CD14-positive monocyte (primary cell): ENCODE data around the gene PBX4. TPM values are rescaled to one million over a fixed set of nuclear protein-coding genes. Genes with fewer than 3 reads are reported as not detected.
A peak's percentile ranks its signal among the peaks of the same experiment; 100 is the strongest.

Experiments used
- DNase-seq, 3 donors: peaks; one replicate each; pipeline ENCODE4 v3.0.0-alpha.2; 2011 to 2022
- H2AFZ ChIP-seq: 2 replicates; pipeline ENCODE4 v1.6.0; 2012; ENCODE audit warnings: mild to moderate bottlenecking, low read depth, low read length, inconsistent platforms; ENCODE audit not compliant: insufficient read depth, poor library complexity, severe bottlenecking
- H3K27ac ChIP-seq, 2 donors: 1 replicate in 1 of 2; 2 replicates in 1 of 2; pipeline ENCODE4 v1.5.1; 2012 to 2013; ENCODE audit warnings: low read length in 2 of 2, control low read depth in 1 of 2, inconsistent platforms in 1 of 2, low read depth in 1 of 2, mild to moderate bottlenecking in 1 of 2
- H3K27me3 ChIP-seq, 2 donors: one replicate each; pipeline versions ENCODE4 v1.6.0 to v1.6.1; 2011 to 2013; ENCODE audit warnings: low read length in 2 of 2; ENCODE audit not compliant: control insufficient read depth in 2 of 2, insufficient read depth in 2 of 2
- H3K36me3 ChIP-seq, 2 donors: replicated peaks in 1 of 2; 1 replicate in 1 of 2; 2 replicates in 1 of 2; pipeline versions ENCODE4 v1.5.1 to v1.6.1; 2012 to 2013; ENCODE audit warnings: low read length in 2 of 2, control low read depth in 1 of 2, inconsistent platforms in 1 of 2, mild to moderate bottlenecking in 1 of 2; ENCODE audit not compliant: insufficient read depth in 2 of 2, control insufficient read depth in 1 of 2
- H3K4me1 ChIP-seq, 2 donors: 1 replicate in 1 of 2; 2 replicates in 1 of 2; pipeline versions ENCODE4 v1.5.1 to v1.6.1; 2012 to 2013; ENCODE audit warnings: low read length in 2 of 2, control low read depth in 1 of 2, inconsistent platforms in 1 of 2, mild to moderate bottlenecking in 1 of 2, moderate library complexity in 1 of 2; ENCODE audit not compliant: insufficient read depth in 2 of 2, control insufficient read depth in 1 of 2
- H3K4me2 ChIP-seq: replicated peaks from 2 replicates; pipeline ENCODE3; 2012; ENCODE audit warnings: low read length, moderate library complexity, mild to moderate bottlenecking; ENCODE audit not compliant: poor library complexity, severe bottlenecking; ENCODE audit errors: extremely low read depth
- H3K4me3 ChIP-seq, 3 experiments: fragments of 200-600 bp in 1 of 3; sonication (generic) in 1 of 3; replicated peaks in 1 of 3; 1 replicate in 2 of 3; 2 replicates in 1 of 3; pipeline ENCODE4 v1.5.1; 2011 to 2013; ENCODE audit warnings: low read length in 3 of 3, mild to moderate bottlenecking in 3 of 3, control low read depth in 2 of 3, low read depth in 2 of 3, inconsistent platforms in 1 of 3, moderate library complexity in 1 of 3
- H3K79me2 ChIP-seq: 2 replicates; pipeline ENCODE4 v1.6.0; 2012; ENCODE audit warnings: mild to moderate bottlenecking, control low read depth, inconsistent platforms, low read length, moderate library complexity; ENCODE audit not compliant: insufficient read depth
- H3K9ac ChIP-seq: 2 replicates; pipeline ENCODE4 v1.6.0; 2017; ENCODE audit warnings: low read length, mild to moderate bottlenecking; ENCODE audit not compliant: insufficient read depth, poor library complexity, severe bottlenecking
- H3K9me3 ChIP-seq, 2 donors: replicated peaks in 1 of 2; 1 replicate in 1 of 2; 2 replicates in 1 of 2; pipeline versions ENCODE4 v1.5.1 to v1.6.1; 2012 to 2013; ENCODE audit warnings: low read length in 2 of 2, control low read depth in 1 of 2; ENCODE audit not compliant: control insufficient read depth in 1 of 2, insufficient read depth in 1 of 2
- H4K20me1 ChIP-seq: 2 replicates; pipeline ENCODE4 v1.6.0; 2012; ENCODE audit warnings: mild to moderate bottlenecking, low read length, control low read depth, moderate library complexity; ENCODE audit not compliant: insufficient read depth
- H3K27ac Mint-ChIP-seq, 7 donors: one replicate each; pipeline ENCODE4 v1.8.0; 2020; ENCODE audit warnings: mild to moderate bottlenecking in 7 of 7, mixed read lengths in 7 of 7, moderate library complexity in 6 of 7, inconsistent platforms in 2 of 7
- H3K27me3 Mint-ChIP-seq, 3 donors: one replicate each; pipeline ENCODE4 v1.8.0; 2021 to 2022; ENCODE audit warnings: low read depth in 3 of 3, mild to moderate bottlenecking in 3 of 3, mixed read lengths in 3 of 3, moderate library complexity in 3 of 3, inconsistent platforms in 1 of 3
- H3K36me3 Mint-ChIP-seq, 2 donors: one replicate each; pipeline ENCODE4 v1.8.0; 2020; ENCODE audit warnings: mixed read lengths in 2 of 2, inconsistent platforms in 1 of 2, mild to moderate bottlenecking in 1 of 2
- H3K4me1 Mint-ChIP-seq: one replicate; pipeline ENCODE4 v1.8.0; 2020; ENCODE audit warnings: mild to moderate bottlenecking, mixed read lengths
- H3K4me3 Mint-ChIP-seq, 2 donors: one replicate each; pipeline ENCODE4 v1.8.0; 2020; ENCODE audit warnings: mild to moderate bottlenecking in 2 of 2, mixed read lengths in 2 of 2, moderate library complexity in 1 of 2
- H3K9me3 Mint-ChIP-seq, 7 donors: one replicate each; pipeline ENCODE4 v1.8.0; 2020 to 2022; ENCODE audit warnings: mixed read lengths in 7 of 7, mild to moderate bottlenecking in 6 of 7, moderate library complexity in 6 of 7, inconsistent platforms in 2 of 7
- CTCF ChIP-seq: fragments of 200-600 bp; IDR thresholded peaks from one replicate; pipeline ENCODE4 v1.8.0; 2022; ENCODE audit warnings: antibody characterized with exemption, mild to moderate bottlenecking
- WGBS: methylation state at CpG from one replicate; pipeline ENCODE4 v1.1.5; 2013; ENCODE audit warnings: missing lambda C conversion rate; ENCODE audit not compliant: insufficient coverage; 5-methylcytosine and 5-hydroxymethylcytosine counted together
- intact Hi-C, 2 donors: fragments of 100-400 bp; cut with micrococcal nuclease; formaldehyde crosslinking; loops; one replicate each; pipeline versions ENCODE4 v1.15.0 to v1.15.1; 2023
- polyA plus RNA-seq, 3 donors: library from polyadenylated mRNA; depleted of rRNA in 1 of 3; unstranded in 2 of 3; stranded (reverse) in 1 of 3; fragments of 300-500 nt in 2 of 3; fragments of >200 nt in 1 of 3; fragmentation: Illumina TruSeq in 2 of 3; gene quantifications; 1 replicate in 2 of 3; 2 replicates in 1 of 3; pipeline ENCODE4 v1.2.3, GENCODE V29; 2012 to 2021

The PBX4 gene
- polyA plus RNA-seq, 3 donors = 2.4 TPM; not detected in 2

GRCh38 chr19:19514215-19514657 is 104.3 kb downstream of the PBX4 start:
- Histone ChIP-seq H3K27me3 (peaks cover 0 to 9% of the 10 kb centered on the region in 2 donors), H4K20me1 (peaks cover 3% of the 10 kb centered on the region), H3K27ac (no peak overlapping the region), H3K36me3 (peaks cover under 1 to 3% of the 10 kb centered on the region in 2 donors), H3K79me2 (peaks cover 33% of the 10 kb centered on the region), H3K4me1 (peaks cover 16 to 30% of the 10 kb centered on the region in 2 donors), H3K4me3 (no peak overlapping the region), H3K9ac (no peak overlapping the region), H2AFZ (no peak overlapping the region), H3K4me2 (no peak overlapping the region), H3K9me3 (peaks cover 15 to 18% of the 10 kb centered on the region in 2 donors)
- peaks cover 11 to 22% (median 16%) of the 10 kb centered on the region in 7 donors for H3K9me3 Mint-ChIP-seq
- DNase-seq = peak in 1 of 3 donors; percentile 59
- peaks cover 0 to 15% (median 2%) of the 10 kb centered on the region in 3 donors for H3K27me3 Mint-ChIP-seq
- peak overlapping the region in 1 of 7 donors; percentile 18 for H3K27ac Mint-ChIP-seq
- peaks cover 11% of the 10 kb centered on the region for H3K4me1 Mint-ChIP-seq
- intact Hi-C loops = no loop called here
- WGBS = 42% methylated on average over 46 of the region's 46 CpGs
- no peak for TF ChIP-seq CTCF
- peaks cover 2 to 14% of the 10 kb centered on the region in 2 donors for H3K36me3 Mint-ChIP-seq
- H3K4me3 Mint-ChIP-seq = peak overlapping the region; percentile 12 to 67

GRCh38 chr19:19513682-19514081 is 104.8 kb downstream of the PBX4 start:
- Histone ChIP-seq H3K27me3 (peaks cover 0 to 9% of the 10 kb centered on the region in 2 donors), H3K36me3 (no peaks in the 10 kb centered on the region), H4K20me1 (no peaks in the 10 kb centered on the region), H3K9ac (no peak overlapping the region), H3K9me3 (peaks cover 15 to 18% of the 10 kb centered on the region in 2 donors), H3K79me2 (peaks cover 27% of the 10 kb centered on the region), H3K27ac (no peak overlapping the region), H3K4me2 (no peak overlapping the region), H3K4me1 (peaks cover 16 to 30% of the 10 kb centered on the region in 2 donors), H2AFZ (no peak overlapping the region), H3K4me3 (no peak overlapping the region)
- Mint-ChIP-seq H3K36me3 (peaks cover 0 to 11% of the 10 kb centered on the region in 2 donors), H3K4me3 (peak overlapping the region in 1 of 2 donors; percentile 67), H3K27me3 (peaks cover 0 to 15% (median 2%) of the 10 kb centered on the region in 3 donors), H3K4me1 (peaks cover 9% of the 10 kb centered on the region), H3K9me3 (peaks cover 11 to 22% (median 16%) of the 10 kb centered on the region in 7 donors), H3K27ac (no peak overlapping the region)
- no peak for TF ChIP-seq CTCF
- 93% methylated on average over 17 of the region's 17 CpGs for WGBS
- intact Hi-C loops = no loop called here
- no peak for DNase-seq

Other genes starting within 250 kb of the PBX4 start
- 10 to 100 TPM in 1 of 3 donors, 1 to 10 TPM in 2; 8.0 to 35.9 (median 8.7) TPM for gene GATAD2A, start 213.0 kb downstream of the PBX4 start, polyA plus RNA-seq
- under 1 TPM in 2 of 3 donors, not detected in 1; 0.27 to 0.80 TPM for gene TSSK6, start 103.1 kb downstream of the PBX4 start, polyA plus RNA-seq
- 100 to 1,000 TPM in 2 of 3 donors, 10 to 100 TPM in 1; 86.7 to 433 (median 361) TPM for gene NDUFA13, start 102.5 kb downstream of the PBX4 start, polyA plus RNA-seq
- gene YJEFN3, start 89.8 kb downstream of the PBX4 start, polyA plus RNA-seq = 1 to 10 TPM in 1 of 3 donors, not detected in 2; 2.3 TPM
- under 1 TPM in 1 of 3 donors, not detected in 2; 0.04 TPM for gene CILP2, start 80.4 kb downstream of the PBX4 start, polyA plus RNA-seq
- gene LPAR2, start 9.5 kb upstream of the PBX4 start, polyA plus RNA-seq = 100 to 1,000 TPM in 1 of 3 donors, 1 to 10 TPM in 2; 1.9 to 108 (median 2.2) TPM
- gene GMIP, start 25.0 kb upstream of the PBX4 start, polyA plus RNA-seq = 10 to 100 TPM; 41.4 to 91.4 (median 75.1) TPM
- 100 to 1,000 TPM in 1 of 3 donors, 10 to 100 TPM in 2; 16.9 to 106 (median 21.9) TPM for gene ATP13A1, start 45.0 kb upstream of the PBX4 start, polyA plus RNA-seq
- gene ZNF101, start 50.2 kb upstream of the PBX4 start, polyA plus RNA-seq = 1 to 10 TPM; 4.5 to 8.4 (median 5.5) TPM
- gene ZNF14, start 114.4 kb upstream of the PBX4 start, polyA plus RNA-seq = 1 to 10 TPM in 2 of 3 donors, under 1 TPM in 1; 0.88 to 2.1 (median 1.2) TPM
- gene ZNF506, start 203.1 kb upstream of the PBX4 start, polyA plus RNA-seq = 1 to 10 TPM; 4.1 to 8.3 (median 6.1) TPM
- 1 to 10 TPM in 2 of 3 donors, under 1 TPM in 1; 0.45 to 1.5 (median 1.1) TPM for gene ZNF253, start 247.2 kb upstream of the PBX4 start, polyA plus RNA-seq